HepG2 (cell line): ENCODE data around the gene MIDN. TPM values are rescaled to one million over a fixed set of nuclear protein-coding genes. Genes with fewer than 3 reads are reported as not detected.

Experiments used
- GLI4 ChIP-seq: sonication (generic); formaldehyde crosslinking; IDR thresholded peaks from 2 replicates; pipeline ENCODE4 v1.5.1; 2020; ENCODE audit warnings: missing genetic modification reagents, mild to moderate bottlenecking, moderate library complexity, borderline replicate concordance
- HCFC1 ChIP-seq: fragments of 150-350 bp; IDR thresholded peaks from 2 replicates; pipeline ENCODE4 v1.6.1; 2014; ENCODE audit warnings: low read depth, low read length
- JUN ChIP-seq: sonication (generic); formaldehyde crosslinking; IDR thresholded peaks from 2 replicates; pipeline ENCODE4 v1.4.0; 2020; ENCODE audit warnings: mild to moderate bottlenecking, missing genetic modification reagents
- JUND ChIP-seq: sonication (generic); formaldehyde crosslinking; IDR thresholded peaks from 2 replicates; pipeline ENCODE4 v1.8.0; 2022; ENCODE audit warnings: mild to moderate bottlenecking, missing genetic modification reagents
- MAFK ChIP-seq, 2 experiments: IDR thresholded peaks in 1 of 2; conservative IDR thresholded peaks in 1 of 2; 2 replicates each; pipeline ENCODE4 v1.6.1; 2011; ENCODE audit warnings: improper control_type of control experiment in 2 of 2, low read length in 2 of 2
- MAZ ChIP-seq, 2 experiments: sonication (generic) in 1 of 2; formaldehyde crosslinking in 1 of 2; IDR thresholded peaks; 2 replicates each; pipeline versions ENCODE4 v1.5.0 to v1.6.1; 2012 to 2020; ENCODE audit warnings: low read depth in 2 of 2, mild to moderate bottlenecking in 2 of 2, borderline replicate concordance in 1 of 2, improper control_type of control experiment in 1 of 2, low read length in 1 of 2, missing genetic modification reagents in 1 of 2, moderate library complexity in 1 of 2
- MLLT10 ChIP-seq: sonication (generic); formaldehyde crosslinking; IDR thresholded peaks from 2 replicates; pipeline ENCODE4 v1.4.0; 2020; ENCODE audit warnings: missing genetic modification reagents
- MTA1 ChIP-seq: sonication (generic); formaldehyde crosslinking; IDR thresholded peaks from 2 replicates; pipeline ENCODE4 v1.4.0; 2020; ENCODE audit warnings: missing genetic modification reagents, mild to moderate bottlenecking, borderline replicate concordance
- NCOA1 ChIP-seq: sonication (generic); formaldehyde crosslinking; IDR thresholded peaks from 2 replicates; pipeline ENCODE4 v1.9.0; 2021; ENCODE audit warnings: missing genetic modification reagents
- PCBP2 ChIP-seq: fragments of 200-400 bp; formaldehyde crosslinking; optimal IDR thresholded peaks from 2 replicates; pipeline ENCODE3; 2018; ENCODE audit warnings: low read length, low read depth; ENCODE audit not compliant: poor library complexity, severe bottlenecking
- PHF5A ChIP-seq: IDR thresholded peaks from one replicate; pipeline ENCODE4 v1.6.1; 2018; ENCODE audit warnings: low read depth, missing genetic modification reagents; ENCODE audit not compliant: unreplicated experiment
- RARG ChIP-seq: sonication (generic); formaldehyde crosslinking; IDR thresholded peaks from 2 replicates; pipeline ENCODE4 v1.4.0; 2020; ENCODE audit warnings: low read depth, mild to moderate bottlenecking, missing genetic modification reagents
- RFX5 ChIP-seq: IDR thresholded peaks from 2 replicates; pipeline ENCODE4 v1.6.1; 2011; ENCODE audit warnings: low read depth, low read length, improper control_type of control experiment
- SOX6 ChIP-seq, 2 experiments: fragments of 450-650 bp in 1 of 2; sonication (generic) in 1 of 2; formaldehyde crosslinking in 1 of 2; IDR thresholded peaks; 2 replicates each; pipeline versions ENCODE4 v1.4.0 to v1.6.1; 2017 to 2020; ENCODE audit warnings: antibody characterized with exemption in 1 of 2, mild to moderate bottlenecking in 1 of 2, missing genetic modification reagents in 1 of 2
- ZNF180 ChIP-seq: sonication (generic); formaldehyde crosslinking; IDR thresholded peaks from 2 replicates; pipeline ENCODE4 v1.4.0; 2020; ENCODE audit warnings: low read depth, missing genetic modification reagents, borderline replicate concordance
- ZNF20 ChIP-seq: sonication (generic); formaldehyde crosslinking; IDR thresholded peaks from 2 replicates; pipeline ENCODE4 v1.4.0; 2020; ENCODE audit warnings: mild to moderate bottlenecking, moderate library complexity, missing genetic modification reagents
- ZNF530 ChIP-seq: sonication (generic); formaldehyde crosslinking; IDR thresholded peaks from 2 replicates; pipeline ENCODE4 v1.5.0; 2020; ENCODE audit warnings: low read depth, mild to moderate bottlenecking, missing genetic modification reagents
- ZNF660 ChIP-seq: sonication (generic); formaldehyde crosslinking; IDR thresholded peaks from 2 replicates; pipeline ENCODE4 v1.5.1; 2020; ENCODE audit warnings: mild to moderate bottlenecking, low read depth, missing genetic modification reagents, borderline replicate concordance
- ZNF703 ChIP-seq: sonication (generic); formaldehyde crosslinking; IDR thresholded peaks from 2 replicates; pipeline ENCODE4 v1.5.1; 2020; ENCODE audit warnings: missing genetic modification reagents, mild to moderate bottlenecking, moderate library complexity, borderline replicate concordance
- ZNF772 ChIP-seq: sonication (generic); formaldehyde crosslinking; IDR thresholded peaks from 2 replicates; pipeline ENCODE4 v1.5.0; 2020; ENCODE audit warnings: mild to moderate bottlenecking, missing genetic modification reagents
- ZNF777 ChIP-seq: sonication (generic); formaldehyde crosslinking; IDR thresholded peaks from 2 replicates; pipeline ENCODE4 v1.4.0; 2020; ENCODE audit warnings: missing genetic modification reagents
- polyA plus RNA-seq, 8 experiments: library from polyadenylated mRNA; depleted of rRNA in 3 of 8; stranded (reverse) in 7 of 8; unstranded in 1 of 8; fragments of >200 nt; fragmentation: Illumina TruSeq in 4 of 8; extraction: Trizol in 4 of 8; gene quantifications; 2 replicates each; pipeline versions ENCODE4 v1.2.1 to v1.2.3, GENCODE V29; 2011 to 2016; ENCODE audit warnings: low read depth in 4 of 8, missing spikeins in 1 of 8, mixed read lengths in 1 of 8; ENCODE audit not compliant: insufficient read depth in 1 of 8
- total RNA-seq, 5 experiments: library from RNA; depleted of rRNA; stranded (reverse); fragments of >200 nt; fragmentation: Illumina TruSeq; extraction: Trizol; gene quantifications; 2 replicates each; pipeline ENCODE4 v1.2.3, GENCODE V29; 2016; ENCODE audit warnings: low read depth in 1 of 5
- TF ChIP-seq, protein P1 (sequence below): sonication (generic); formaldehyde crosslinking; IDR thresholded peaks from 2 replicates; pipeline ENCODE4 v1.8.1; 2023; ENCODE audit warnings: missing genetic modification reagents, mild to moderate bottlenecking, borderline replicate concordance
- TF ChIP-seq, protein P2 (sequence below): sonication (generic); formaldehyde crosslinking; IDR thresholded peaks from 2 replicates; pipeline ENCODE4 v1.4.0; 2020; ENCODE audit warnings: low read depth, mild to moderate bottlenecking, missing genetic modification reagents
- TF ChIP-seq, protein P3 (sequence below): sonication (generic); formaldehyde crosslinking; IDR thresholded peaks from 2 replicates; pipeline ENCODE4 v1.4.0; 2020; ENCODE audit warnings: mild to moderate bottlenecking, missing genetic modification reagents
- TF ChIP-seq, protein P4 (sequence below): sonication (generic); formaldehyde crosslinking; IDR thresholded peaks from 2 replicates; pipeline ENCODE4 v1.5.0; 2020; ENCODE audit warnings: missing genetic modification reagents

The MIDN gene
- total and polyA plus RNA-seq, 2 of the 13 experiments (the other 11 are each of a cell fraction or from before 2014, with no cell fraction given): 8.4 to 18.0 TPM

DNA sequence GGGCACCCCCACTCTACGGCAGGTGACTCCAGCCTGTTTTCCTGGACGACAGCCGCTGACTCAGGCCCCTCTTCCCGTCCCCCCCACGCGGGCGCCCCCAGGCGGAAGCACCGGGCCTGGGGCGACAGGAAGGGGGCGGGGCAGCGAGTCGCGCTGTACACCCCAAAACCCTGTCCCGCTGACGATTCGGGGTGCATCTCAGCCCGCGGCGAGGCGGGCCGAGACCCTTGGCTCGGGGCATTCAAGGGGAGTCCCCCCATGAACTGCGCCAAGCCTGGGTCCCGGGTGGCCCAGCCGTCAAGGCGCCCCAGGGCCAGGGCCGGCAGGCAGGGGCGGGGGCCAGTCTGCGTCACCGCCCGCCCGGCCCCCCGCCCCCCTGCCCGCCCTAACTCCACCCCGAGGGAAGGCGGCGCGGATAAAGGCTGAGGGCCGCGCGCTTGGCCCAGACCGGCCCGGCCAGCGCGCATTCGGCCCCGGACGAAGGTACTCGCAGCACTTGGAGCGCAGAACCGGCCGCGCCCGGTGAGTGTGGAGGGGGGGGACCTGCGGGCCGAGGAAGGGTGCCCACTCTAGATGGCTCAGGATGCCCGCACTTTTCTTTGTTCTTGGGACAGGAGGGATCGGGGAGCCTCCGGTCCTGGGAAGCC, at the start of gene MIDN (continued):
- TF ChIP-seq NCOA1 (CRISPR knock-in tag): no peak
- no peak for TF ChIP-seq SOX6 (IDR thresholded peaks at IDR 0.05)
- peak; percentile 61 for TF ChIP-seq SOX6 (CRISPR knock-in tag; IDR thresholded peaks at IDR 0.05)
- no peak for TF ChIP-seq ZNF660 (CRISPR knock-in tag)
- TF ChIP-seq MTA1 (CRISPR knock-in tag): no peak; the same call in 1 of the 2 replicates
- TF ChIP-seq ZNF777 (CRISPR knock-in tag): peak; percentile 90
- no peak for TF ChIP-seq PCBP2
- peak; percentile 56 for TF ChIP-seq MAZ (IDR thresholded peaks at IDR 0.05; ENCODE audit: borderline replicate concordance, low read depth, low read length)
- TF ChIP-seq MAZ (CRISPR knock-in tag; IDR thresholded peaks at IDR 0.05; ENCODE audit: low read depth): no peak; the same call in none of the 2 replicates
- TF ChIP-seq ZNF20 (CRISPR knock-in tag): 0 out of 2 replicates have a peak, but pooled peaks have one; percentile 67
- TF ChIP-seq, protein P1, sequence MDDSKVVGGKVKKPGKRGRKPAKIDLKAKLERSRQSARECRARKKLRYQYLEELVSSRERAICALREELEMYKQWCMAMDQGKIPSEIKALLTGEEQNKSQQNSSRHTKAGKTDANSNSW (CRISPR knock-in tag): no peak; the same call in 1 of the 2 replicates
- TF ChIP-seq, protein P2, sequence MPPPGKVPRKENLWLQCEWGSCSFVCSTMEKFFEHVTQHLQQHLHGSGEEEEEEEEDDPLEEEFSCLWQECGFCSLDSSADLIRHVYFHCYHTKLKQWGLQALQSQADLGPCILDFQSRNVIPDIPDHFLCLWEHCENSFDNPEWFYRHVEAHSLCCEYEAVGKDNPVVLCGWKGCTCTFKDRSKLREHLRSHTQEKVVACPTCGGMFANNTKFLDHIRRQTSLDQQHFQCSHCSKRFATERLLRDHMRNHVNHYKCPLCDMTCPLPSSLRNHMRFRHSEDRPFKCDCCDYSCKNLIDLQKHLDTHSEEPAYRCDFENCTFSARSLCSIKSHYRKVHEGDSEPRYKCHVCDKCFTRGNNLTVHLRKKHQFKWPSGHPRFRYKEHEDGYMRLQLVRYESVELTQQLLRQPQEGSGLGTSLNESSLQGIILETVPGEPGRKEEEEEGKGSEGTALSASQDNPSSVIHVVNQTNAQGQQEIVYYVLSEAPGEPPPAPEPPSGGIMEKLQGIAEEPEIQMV: no peak
- TF ChIP-seq ZNF703 (CRISPR knock-in tag): no peak
- TF ChIP-seq GLI4 (CRISPR knock-in tag): no peak
- TF ChIP-seq JUND: 0 out of 2 replicates have a peak, but pooled peaks have one; percentile 26
- peak; percentile 11; the same call in 1 of the 2 replicates for TF ChIP-seq ZNF772 (CRISPR knock-in tag)
- TF ChIP-seq RFX5: no peak
- no peak for TF ChIP-seq PHF5A
- no peak for TF ChIP-seq HCFC1
- TF ChIP-seq, protein P3, sequence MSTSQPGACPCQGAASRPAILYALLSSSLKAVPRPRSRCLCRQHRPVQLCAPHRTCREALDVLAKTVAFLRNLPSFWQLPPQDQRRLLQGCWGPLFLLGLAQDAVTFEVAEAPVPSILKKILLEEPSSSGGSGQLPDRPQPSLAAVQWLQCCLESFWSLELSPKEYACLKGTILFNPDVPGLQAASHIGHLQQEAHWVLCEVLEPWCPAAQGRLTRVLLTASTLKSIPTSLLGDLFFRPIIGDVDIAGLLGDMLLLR: no peak; the same call in none of the 2 replicates
- no peak for TF ChIP-seq RARG (CRISPR knock-in tag)
- no peak for TF ChIP-seq ZNF530
- peak; percentile 57; the same call in 1 of the 2 replicates for TF ChIP-seq JUN (CRISPR knock-in tag)
- TF ChIP-seq MAFK (conservative IDR thresholded peaks at IDR 0.05 in 1 of 2, IDR thresholded peaks at IDR 0.05 in 1 of 2; ENCODE audit: low read length in 2 of 2): peak in 1 of 2 experiments; percentile 46; a peak in 2 of 4 replicates
- TF ChIP-seq, protein P4, sequence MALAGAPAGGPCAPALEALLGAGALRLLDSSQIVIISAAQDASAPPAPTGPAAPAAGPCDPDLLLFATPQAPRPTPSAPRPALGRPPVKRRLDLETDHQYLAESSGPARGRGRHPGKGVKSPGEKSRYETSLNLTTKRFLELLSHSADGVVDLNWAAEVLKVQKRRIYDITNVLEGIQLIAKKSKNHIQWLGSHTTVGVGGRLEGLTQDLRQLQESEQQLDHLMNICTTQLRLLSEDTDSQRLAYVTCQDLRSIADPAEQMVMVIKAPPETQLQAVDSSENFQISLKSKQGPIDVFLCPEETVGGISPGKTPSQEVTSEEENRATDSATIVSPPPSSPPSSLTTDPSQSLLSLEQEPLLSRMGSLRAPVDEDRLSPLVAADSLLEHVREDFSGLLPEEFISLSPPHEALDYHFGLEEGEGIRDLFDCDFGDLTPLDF (CRISPR knock-in tag): peak; percentile 49; the same call in 1 of the 2 replicates
- no peak for TF ChIP-seq MLLT10
- TF ChIP-seq ZNF180: no peak
